Stimulated activated CD4-positive, alpha-beta T cell treated with anti-CD3 and anti-CD28 coated beads, Interleukin-4, amount 100 ng/mL, for 4 hours (primary cell): ENCODE results near the gene IMP3.

ENCODE experiments used
- DNase-seq, 2 experiments: peaks; one replicate each; pipeline ENCODE4 v3.0.0-alpha.2; 2020

Gene IMP3

GRCh38 chr15:75672646-75673425 lies 32.8 kb upstream of the IMP3 start:
- DNase-seq = no peak

- no peak for DNase-seq
Observed at GRCh38 chr15:75671730-75672602, 31.9 kb upstream of the IMP3 start.

GRCh38 chr15:75669879-75670212 lies 29.8 kb upstream of the IMP3 start:
- no peak for DNase-seq

- DNase-seq = no peak
Observed at GRCh38 chr15:75669191-75669878, 29.3 kb upstream of the IMP3 start.

- DNase-seq = no peak
Observed at GRCh38 chr15:75666823-75667501, 26.9 kb upstream of the IMP3 start.

- DNase-seq = no peak
Observed at GRCh38 chr15:75663931-75664421, 24.0 kb upstream of the IMP3 start.

- DNase-seq = no peak
Observed at GRCh38 chr15:75662823-75663519, 22.9 kb upstream of the IMP3 start.

- DNase-seq = no peak
Observed at GRCh38 chr15:75661756-75662140, 21.7 kb upstream of the IMP3 start.

- no peak for DNase-seq
Observed at GRCh38 chr15:75661100-75661755, 21.2 kb upstream of the IMP3 start.

GRCh38 chr15:75659928-75660645 lies 20.1 kb upstream of the IMP3 start:
- DNase-seq = no peak

GRCh38 chr15:75659141-75659771 lies 19.2 kb upstream of the IMP3 start:
- no peak for DNase-seq

GRCh38 chr15:75656813-75657212 lies 16.8 kb upstream of the IMP3 start:
- DNase-seq = no peak

GRCh38 chr15:75656331-75656730 lies 16.3 kb upstream of the IMP3 start:
- DNase-seq = no peak

- DNase-seq = no peak
Observed at GRCh38 chr15:75655931-75656330, 15.9 kb upstream of the IMP3 start.

GRCh38 chr15:75654201-75654907 lies 14.3 kb upstream of the IMP3 start:
- DNase-seq = no peak

- DNase-seq = no peak
Observed at GRCh38 chr15:75653347-75653913, 13.4 kb upstream of the IMP3 start.

- no peak for DNase-seq
Observed at GRCh38 chr15:75651810-75652543, 12.0 kb upstream of the IMP3 start.

GRCh38 chr15:75650908-75651809 lies 11.1 kb upstream of the IMP3 start:
- no peak for DNase-seq
